Measurements from ENCODE around the gene OGFR.

The OGFR gene

GRCh38 chr20:62804627-62805154, at the start of gene OGFR:
TSS of gene OGFR (plus strand) at chr20:62804835. CDS start at chr20:62804860, 25 bp downstream.
- DNase-seq: no peak

- DNase-seq: no peak
Measured at GRCh38 chr20:62754991-62755356, 49.7 kb upstream of the OGFR start.

GRCh38 chr20:62755817-62756724, 48.6 kb upstream of the OGFR start:
- DNase-seq: no peak

GRCh38 chr20:62758226-62758912, 46.3 kb upstream of the OGFR start:
- DNase-seq: no peak

GRCh38 chr20:62759981-62760431, 44.6 kb upstream of the OGFR start:
- DNase-seq: no peak

- no peak for DNase-seq
Measured at GRCh38 chr20:62760471-62760855, 44.2 kb upstream of the OGFR start.

- no peak for DNase-seq
Measured at GRCh38 chr20:62760856-62761758, 43.5 kb upstream of the OGFR start.

GRCh38 chr20:62761759-62762131, 42.9 kb upstream of the OGFR start:
- no peak for DNase-seq

GRCh38 chr20:62762376-62762775, 42.3 kb upstream of the OGFR start:
- no peak for DNase-seq

GRCh38 chr20:62762801-62763368, 41.8 kb upstream of the OGFR start:
- no peak for DNase-seq

- no peak for DNase-seq
Measured at GRCh38 chr20:62763404-62763803, 41.2 kb upstream of the OGFR start.

- DNase-seq: no peak
Measured at GRCh38 chr20:62764156-62764935, 40.3 kb upstream of the OGFR start.

- no peak for DNase-seq
Measured at GRCh38 chr20:62765021-62765420, 39.6 kb upstream of the OGFR start.

GRCh38 chr20:62765432-62766070, 39.1 kb upstream of the OGFR start:
- no peak for DNase-seq

GRCh38 chr20:62766071-62766450, 38.6 kb upstream of the OGFR start:
- no peak for DNase-seq

GRCh38 chr20:62766716-62767115, 37.9 kb upstream of the OGFR start:
- DNase-seq: peak; percentile 53

- DNase-seq: no peak
Measured at GRCh38 chr20:62768234-62768546, 36.4 kb upstream of the OGFR start.

GRCh38 chr20:62768551-62769287, 35.9 kb upstream of the OGFR start:
- peak; percentile 59 for DNase-seq

GRCh38 chr20:62769346-62770071, 35.1 kb upstream of the OGFR start:
- no peak for DNase-seq
